ENCODE results near the gene PLEKHJ1. TPM values are rescaled to one million over a fixed set of nuclear protein-coding genes. Genes with fewer than 3 reads are reported as not detected.
A peak's percentile ranks its signal among the peaks of the same experiment; 100 is the strongest.

PLEKHJ1 gene
- total and polyA plus RNA-seq, 9 of the 15 experiments (the other 6 are each of a cell fraction or from before 2014, with no cell fraction given): 1.5 to 188 (median 63.9) TPM

GRCh38 chr19:2273356-2274184, 37.4 kb upstream of the PLEKHJ1 start (continued):
- TF ChIP-seq TBP (optimal IDR thresholded peaks at IDR 0.05; ENCODE audit: low read depth, low read length) (no peak), ZEB2 (IDR thresholded peaks at IDR 0.05) (0 out of 2 replicates have a peak, but pooled peaks have one; percentile 40), PATZ1 (CRISPR knock-in tag; IDR thresholded peaks at IDR 0.05; ENCODE audit: borderline replicate concordance) (no peak), THRAP3 (IDR thresholded peaks at IDR 0.05; ENCODE audit: borderline replicate concordance) (no peak), HDGF (IDR thresholded peaks at IDR 0.05) (no peak), CHCHD3 (CRISPR knock-in tag; IDR thresholded peaks at IDR 0.05) (no peak), HDAC8 (tag; IDR thresholded peaks at IDR 0.05) (no peak), ZNF12 (CRISPR knock-in tag; IDR thresholded peaks at IDR 0.05) (no peak), SAP30 (IDR thresholded peaks at IDR 0.05; ENCODE audit: borderline replicate concordance, insufficient read depth, low read depth, low read length, poor library complexity, severe bottlenecking) (no peak), MEIS2 (IDR thresholded peaks at IDR 0.05; ENCODE audit: partially characterized antibody) (peak; percentile 9), ZNF354B (CRISPR knock-in tag; IDR thresholded peaks at IDR 0.05) (no peak), TCF7L2 (IDR thresholded peaks at IDR 0.05; ENCODE audit: low read depth, low read length) (no peak)
- TF ChIP-seq, protein P1, sequence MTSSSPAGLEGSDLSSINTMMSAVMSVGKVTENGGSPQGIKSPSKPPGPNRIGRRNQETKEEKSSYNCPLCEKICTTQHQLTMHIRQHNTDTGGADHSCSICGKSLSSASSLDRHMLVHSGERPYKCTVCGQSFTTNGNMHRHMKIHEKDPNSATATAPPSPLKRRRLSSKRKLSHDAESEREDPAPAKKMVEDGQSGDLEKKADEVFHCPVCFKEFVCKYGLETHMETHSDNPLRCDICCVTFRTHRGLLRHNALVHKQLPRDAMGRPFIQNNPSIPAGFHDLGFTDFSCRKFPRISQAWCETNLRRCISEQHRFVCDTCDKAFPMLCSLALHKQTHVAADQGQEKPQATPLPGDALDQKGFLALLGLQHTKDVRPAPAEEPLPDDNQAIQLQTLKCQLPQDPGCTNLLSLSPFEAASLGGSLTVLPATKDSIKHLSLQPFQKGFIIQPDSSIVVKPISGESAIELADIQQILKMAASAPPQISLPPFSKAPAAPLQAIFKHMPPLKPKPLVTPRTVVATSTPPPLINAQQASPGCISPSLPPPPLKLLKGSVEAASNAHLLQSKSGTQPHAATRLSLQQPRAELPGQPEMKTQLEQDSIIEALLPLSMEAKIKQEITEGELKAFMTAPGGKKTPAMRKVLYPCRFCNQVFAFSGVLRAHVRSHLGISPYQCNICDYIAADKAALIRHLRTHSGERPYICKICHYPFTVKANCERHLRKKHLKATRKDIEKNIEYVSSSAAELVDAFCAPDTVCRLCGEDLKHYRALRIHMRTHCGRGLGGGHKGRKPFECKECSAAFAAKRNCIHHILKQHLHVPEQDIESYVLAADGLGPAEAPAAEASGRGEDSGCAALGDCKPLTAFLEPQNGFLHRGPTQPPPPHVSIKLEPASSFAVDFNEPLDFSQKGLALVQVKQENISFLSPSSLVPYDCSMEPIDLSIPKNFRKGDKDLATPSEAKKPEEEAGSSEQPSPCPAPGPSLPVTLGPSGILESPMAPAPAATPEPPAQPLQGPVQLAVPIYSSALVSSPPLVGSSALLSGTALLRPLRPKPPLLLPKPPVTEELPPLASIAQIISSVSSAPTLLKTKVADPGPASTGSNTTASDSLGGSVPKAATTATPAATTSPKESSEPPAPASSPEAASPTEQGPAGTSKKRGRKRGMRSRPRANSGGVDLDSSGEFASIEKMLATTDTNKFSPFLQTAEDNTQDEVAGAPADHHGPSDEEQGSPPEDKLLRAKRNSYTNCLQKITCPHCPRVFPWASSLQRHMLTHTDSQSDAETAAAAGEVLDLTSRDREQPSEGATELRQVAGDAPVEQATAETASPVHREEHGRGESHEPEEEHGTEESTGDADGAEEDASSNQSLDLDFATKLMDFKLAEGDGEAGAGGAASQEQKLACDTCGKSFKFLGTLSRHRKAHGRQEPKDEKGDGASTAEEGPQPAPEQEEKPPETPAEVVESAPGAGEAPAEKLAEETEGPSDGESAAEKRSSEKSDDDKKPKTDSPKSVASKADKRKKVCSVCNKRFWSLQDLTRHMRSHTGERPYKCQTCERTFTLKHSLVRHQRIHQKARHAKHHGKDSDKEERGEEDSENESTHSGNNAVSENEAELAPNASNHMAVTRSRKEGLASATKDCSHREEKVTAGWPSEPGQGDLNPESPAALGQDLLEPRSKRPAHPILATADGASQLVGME (CRISPR knock-in tag; IDR thresholded peaks at IDR 0.05): no peak
- TF ChIP-seq, protein P2, sequence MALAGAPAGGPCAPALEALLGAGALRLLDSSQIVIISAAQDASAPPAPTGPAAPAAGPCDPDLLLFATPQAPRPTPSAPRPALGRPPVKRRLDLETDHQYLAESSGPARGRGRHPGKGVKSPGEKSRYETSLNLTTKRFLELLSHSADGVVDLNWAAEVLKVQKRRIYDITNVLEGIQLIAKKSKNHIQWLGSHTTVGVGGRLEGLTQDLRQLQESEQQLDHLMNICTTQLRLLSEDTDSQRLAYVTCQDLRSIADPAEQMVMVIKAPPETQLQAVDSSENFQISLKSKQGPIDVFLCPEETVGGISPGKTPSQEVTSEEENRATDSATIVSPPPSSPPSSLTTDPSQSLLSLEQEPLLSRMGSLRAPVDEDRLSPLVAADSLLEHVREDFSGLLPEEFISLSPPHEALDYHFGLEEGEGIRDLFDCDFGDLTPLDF (CRISPR knock-in tag; IDR thresholded peaks at IDR 0.05): peak; percentile 46; the same call in 1 of the 2 replicates
- TF ChIP-seq, protein P3, sequence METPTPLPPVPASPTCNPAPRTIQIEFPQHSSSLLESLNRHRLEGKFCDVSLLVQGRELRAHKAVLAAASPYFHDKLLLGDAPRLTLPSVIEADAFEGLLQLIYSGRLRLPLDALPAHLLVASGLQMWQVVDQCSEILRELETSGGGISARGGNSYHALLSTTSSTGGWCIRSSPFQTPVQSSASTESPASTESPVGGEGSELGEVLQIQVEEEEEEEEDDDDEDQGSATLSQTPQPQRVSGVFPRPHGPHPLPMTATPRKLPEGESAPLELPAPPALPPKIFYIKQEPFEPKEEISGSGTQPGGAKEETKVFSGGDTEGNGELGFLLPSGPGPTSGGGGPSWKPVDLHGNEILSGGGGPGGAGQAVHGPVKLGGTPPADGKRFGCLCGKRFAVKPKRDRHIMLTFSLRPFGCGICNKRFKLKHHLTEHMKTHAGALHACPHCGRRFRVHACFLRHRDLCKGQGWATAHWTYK (CRISPR knock-in tag; IDR thresholded peaks at IDR 0.05): peak; percentile 92
- TF ChIP-seq, protein P4, sequence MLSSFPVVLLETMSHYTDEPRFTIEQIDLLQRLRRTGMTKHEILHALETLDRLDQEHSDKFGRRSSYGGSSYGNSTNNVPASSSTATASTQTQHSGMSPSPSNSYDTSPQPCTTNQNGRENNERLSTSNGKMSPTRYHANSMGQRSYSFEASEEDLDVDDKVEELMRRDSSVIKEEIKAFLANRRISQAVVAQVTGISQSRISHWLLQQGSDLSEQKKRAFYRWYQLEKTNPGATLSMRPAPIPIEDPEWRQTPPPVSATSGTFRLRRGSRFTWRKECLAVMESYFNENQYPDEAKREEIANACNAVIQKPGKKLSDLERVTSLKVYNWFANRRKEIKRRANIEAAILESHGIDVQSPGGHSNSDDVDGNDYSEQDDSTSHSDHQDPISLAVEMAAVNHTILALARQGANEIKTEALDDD (IDR thresholded peaks at IDR 0.05): no peak

Measured in K562 (cell line).